NCI-H510A (cell line): ENCODE measurements around the gene L3MBTL4.
"Not testable (repeated sequence)": the region's sequence is repeated elsewhere in the genome, so short reads cannot be mapped to it uniquely, and the experiment has no call there.

ENCODE experiments used
- DNase-seq: peaks from one replicate; lab custom pipeline; 2025; lab: John Stamatoyannopoulos, UW

Gene L3MBTL4

GRCh38 chr18:6106091-6106685, 308.5 kb downstream of the L3MBTL4 start:
- no peak for DNase-seq

DNA sequence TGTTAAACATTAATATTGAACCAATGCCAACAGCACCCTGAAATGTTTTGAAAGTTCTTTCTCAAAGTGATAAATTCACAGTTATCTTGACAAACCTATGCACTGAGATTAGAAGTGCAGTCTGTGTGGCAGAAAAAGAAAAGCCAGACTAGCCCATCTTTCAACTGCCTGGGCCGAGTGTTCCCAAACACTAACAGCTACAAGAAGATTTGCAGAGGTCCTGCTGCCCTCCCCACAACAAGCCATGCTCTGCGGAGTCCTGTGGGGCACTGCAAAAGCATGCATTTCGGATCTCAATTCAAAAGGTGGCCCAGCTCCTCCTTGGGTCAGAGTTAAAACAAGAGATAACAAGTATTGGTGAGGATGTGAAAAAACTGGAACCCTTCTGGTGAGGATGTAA, 311.0 kb downstream of the L3MBTL4 start:
- no peak for DNase-seq

DNA sequence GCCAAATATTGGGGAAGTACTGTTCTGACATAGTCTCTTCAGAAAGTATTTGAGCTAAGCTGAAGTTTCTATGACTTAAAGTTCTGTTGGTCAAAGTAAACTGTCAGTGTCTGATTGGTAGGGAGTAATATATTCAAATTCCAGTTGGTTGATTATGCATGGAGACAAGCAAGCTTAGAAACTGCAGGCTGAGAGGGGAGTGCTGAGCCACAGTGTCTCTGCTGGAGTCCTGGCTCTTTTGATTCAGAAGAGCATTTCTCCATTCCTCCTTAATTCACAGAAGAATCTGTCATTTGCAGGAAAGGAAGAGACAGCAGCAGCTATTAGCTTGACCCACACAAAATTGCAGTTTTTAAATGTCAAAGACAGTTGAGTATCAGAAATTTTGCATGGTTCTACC, 318.0 kb downstream of the L3MBTL4 start:
- DNase-seq, result no peak

DNA sequence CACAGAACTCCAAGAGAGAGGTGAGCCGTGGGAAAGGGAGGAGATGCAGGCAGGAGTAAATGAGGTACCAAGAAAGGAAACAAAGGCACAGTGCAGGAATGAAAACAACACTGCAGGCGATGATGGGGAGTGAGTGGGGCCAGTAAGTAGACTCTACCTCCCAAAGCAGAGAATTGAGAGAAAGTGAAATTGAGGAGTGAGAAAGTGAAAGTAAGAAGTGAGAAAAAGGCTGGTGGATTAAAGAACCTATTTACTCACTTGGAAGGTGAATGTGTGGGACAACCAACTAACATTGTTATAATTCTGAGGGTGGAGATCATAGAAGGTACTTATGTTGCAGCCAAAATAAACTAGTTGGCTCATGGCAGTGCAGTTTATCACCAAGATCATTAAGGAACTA, 326.3 kb downstream of the L3MBTL4 start:
- no peak for DNase-seq

- DNase-seq, result no peak
These were observed 328.0 kb downstream of the L3MBTL4 start for GRCh38 chr18:6086731-6087130.

- DNase-seq, result no peak
These were observed 335.3 kb downstream of the L3MBTL4 start for GRCh38 chr18:6079406-6079805.

DNA sequence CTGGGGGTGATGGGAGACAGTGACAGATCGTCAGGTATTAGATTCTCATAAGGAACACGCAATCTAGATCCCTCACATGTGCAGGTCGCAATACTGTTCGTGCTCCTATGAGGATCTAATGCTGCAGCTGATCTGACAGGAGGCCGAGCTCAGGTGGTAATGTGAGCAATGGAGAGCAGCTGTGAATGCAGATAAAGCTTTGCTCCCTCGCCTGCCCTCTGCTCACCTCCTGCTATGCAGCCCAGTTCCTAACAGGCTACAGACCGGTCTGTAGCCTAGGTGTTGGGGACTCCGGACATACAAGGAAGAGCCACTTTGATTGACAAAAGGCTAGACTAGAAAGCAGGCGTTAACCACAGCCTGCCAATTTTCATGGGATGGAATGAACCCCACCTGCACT, 335.8 kb downstream of the L3MBTL4 start:
- DNase-seq, result no peak

DNA sequence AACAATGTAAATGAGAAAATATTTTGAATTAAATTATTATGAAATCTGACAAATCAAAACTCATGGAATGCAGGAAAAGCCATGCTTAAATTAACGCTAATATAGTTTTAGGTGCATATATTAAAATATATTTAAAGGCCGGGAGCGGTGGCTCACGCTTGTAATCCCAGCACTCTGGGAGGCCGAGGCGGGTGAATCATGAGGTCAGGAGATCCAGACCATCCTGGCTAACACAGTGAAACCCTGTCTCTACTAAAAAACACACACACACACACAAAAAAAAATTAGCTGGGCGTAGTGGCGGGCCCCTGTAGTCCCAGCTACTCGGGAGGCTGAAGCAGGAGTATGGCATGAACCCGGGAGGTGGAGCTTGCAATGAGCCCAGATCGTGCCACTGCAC, 342.3 kb downstream of the L3MBTL4 start:
- DNase-seq, result not testable (repeated sequence)

DNA sequence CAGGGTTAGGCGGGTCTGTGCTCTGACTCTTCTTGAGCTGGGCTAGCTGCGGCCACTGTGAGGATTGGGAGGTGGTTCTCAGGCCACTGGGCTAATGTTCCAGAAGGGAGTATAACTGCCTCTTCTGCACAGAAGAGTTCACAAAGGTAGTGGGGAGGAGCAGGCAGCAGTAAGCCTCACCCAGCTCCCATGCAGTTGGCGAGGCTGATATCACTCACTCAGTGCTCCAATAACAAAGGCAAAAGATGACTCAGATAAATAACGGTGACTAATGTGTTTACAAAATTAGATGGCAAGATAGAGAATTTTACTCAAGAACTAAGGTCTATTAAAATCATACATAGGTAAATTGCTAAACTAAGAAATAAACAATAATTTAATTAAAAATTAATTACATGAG, 345.2 kb downstream of the L3MBTL4 start:
- no peak for DNase-seq

DNA sequence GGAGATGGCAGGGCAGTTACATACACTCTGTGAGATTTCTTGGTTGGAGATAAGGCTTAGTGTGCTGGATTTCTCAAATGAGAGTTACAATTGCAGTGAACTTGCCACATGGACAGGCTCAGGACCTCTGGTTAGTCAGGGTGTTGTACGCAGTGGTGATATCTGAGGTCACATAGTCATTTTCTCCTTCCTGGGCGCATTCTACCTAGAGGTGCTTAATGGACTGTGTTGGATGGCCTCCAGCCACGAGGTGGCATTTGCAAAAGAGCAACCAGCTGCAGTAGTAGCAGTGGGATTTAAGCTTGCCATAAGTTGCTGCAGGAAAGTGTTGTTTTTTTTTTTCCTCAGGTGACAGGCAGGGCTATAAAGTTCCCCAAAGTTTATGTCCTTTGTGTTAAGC, 345.6 kb downstream of the L3MBTL4 start:
- no peak for DNase-seq

DNA sequence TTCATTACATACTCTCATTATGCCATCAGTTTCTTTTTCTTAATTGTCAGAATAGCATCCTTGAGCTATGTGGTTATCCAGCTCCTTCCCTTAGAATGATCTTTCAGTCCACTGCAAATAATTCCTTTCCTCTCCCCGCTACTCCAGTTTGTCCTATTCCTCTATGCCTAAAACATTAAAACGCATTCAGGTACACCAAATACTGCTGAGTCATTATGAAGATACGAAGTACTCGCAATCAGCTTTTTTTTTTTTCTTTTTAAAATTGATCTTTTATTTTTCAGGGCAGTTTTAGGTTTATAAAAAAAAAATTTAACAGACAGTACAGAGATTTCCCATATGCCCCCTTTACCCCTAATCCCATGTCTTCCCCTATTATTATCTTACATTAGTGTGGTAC, 354.6 kb downstream of the L3MBTL4 start:
- no peak for DNase-seq

DNA sequence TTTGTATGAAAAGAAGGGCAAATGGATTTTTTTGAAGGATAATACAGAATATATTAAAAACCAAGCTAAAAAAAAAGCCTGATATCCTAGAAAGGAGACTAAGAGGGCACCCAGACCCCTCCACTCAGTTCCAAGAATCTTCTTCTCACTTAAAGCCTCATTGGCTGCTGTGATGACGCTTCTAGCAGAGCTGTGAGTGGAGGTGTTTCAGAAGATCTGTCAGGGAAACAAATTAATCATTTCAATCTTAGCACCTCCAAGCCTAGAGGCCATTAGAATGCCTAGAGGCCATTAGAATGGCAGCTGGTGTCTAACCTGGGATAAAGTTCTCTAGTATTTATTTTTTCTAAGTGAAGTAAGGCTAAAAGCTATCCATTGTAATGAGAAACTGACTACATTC, 355.2 kb downstream of the L3MBTL4 start:
- peak; percentile 34 for DNase-seq

DNA sequence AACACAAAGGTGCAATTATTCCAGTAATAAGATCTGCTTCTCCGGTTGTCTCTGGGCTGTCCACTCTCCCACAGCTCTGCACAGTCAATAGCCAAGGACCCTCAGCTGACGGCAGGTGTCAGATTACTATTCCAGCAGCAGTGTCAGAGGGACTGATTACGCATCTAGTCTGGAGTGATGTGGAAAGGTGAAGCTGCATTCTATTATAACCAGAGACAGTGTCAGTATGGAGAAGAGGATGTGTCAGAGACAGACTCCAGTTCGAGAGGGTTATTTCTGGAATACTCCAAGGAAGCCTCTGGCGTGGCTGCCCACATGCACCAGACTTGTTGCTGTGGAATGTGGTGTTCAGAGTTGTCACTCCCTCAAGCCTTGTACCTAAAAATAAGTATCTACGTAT, 355.8 kb downstream of the L3MBTL4 start:
- peak; percentile 94 for DNase-seq

DNA sequence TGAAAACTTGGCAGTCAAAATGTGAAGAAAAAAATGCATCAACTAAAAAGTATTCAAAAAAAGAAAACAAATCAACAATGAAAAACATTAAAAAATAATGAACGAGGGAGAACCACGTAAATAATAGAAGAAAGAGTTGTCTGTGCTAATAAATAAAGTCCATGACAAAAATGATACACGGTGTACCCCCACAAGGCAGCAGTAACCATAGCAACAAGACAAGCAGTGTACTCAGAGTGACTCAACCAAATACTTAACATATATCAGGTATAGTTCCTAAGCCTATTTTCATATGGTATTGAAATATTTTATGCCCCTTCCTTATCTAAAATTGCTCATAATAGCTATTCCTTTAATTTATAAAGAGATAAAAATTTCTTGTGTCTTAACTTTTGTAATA, 357.1 kb downstream of the L3MBTL4 start:
- DNase-seq, result no peak

- DNase-seq, result peak; percentile 49
These were observed 358.4 kb downstream of the L3MBTL4 start for GRCh38 chr18:6056171-6056910.

DNA sequence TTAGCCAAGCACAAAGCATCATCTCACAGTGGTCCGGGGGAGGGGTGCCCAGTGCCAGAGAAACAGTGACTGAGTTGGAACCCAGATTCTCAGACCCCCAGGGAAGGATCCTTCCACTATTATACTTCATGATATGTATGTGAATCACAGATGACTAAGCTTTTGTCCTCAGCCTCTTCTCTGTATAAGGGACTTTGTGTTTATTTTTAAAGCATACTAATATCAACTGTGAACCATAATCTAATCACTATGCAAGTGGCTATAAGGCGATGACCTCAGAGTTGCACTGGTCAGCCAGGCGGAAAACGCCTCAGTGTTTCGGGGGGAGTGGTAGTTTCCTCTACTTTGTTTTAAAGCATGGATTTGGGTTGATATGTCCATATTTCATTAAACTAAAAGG, 359.0 kb downstream of the L3MBTL4 start:
- no peak for DNase-seq

DNA sequence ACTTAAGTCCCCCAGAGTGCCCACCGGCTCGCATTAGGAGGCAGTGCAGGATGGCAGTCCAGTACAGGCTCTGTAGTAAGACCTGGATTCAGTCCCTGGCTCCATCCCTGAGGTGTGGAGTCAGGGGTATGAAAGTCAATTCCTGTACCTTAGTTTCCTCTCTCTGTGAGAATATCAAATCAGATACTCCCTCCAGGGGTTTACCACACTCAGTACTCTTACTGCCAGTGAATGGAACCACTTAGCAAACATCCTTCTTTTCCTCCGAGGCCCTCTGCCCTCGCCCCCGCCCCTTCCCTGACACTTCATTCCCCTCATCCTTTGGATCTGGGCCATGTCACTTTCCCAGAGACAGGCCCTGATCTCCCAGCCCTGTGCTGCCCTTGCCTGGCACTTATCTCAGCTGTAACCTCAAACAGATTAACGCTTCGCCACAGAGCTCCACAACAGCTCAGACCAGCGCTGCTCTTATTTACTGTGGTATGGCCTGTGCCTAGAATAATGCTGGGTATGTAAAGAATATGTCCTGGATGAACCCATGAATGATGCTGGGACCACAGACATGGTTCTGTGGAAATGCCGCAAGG, 360.4 kb downstream of the L3MBTL4 start:
- DNase-seq, result peak; percentile 90

- no peak for DNase-seq
These were observed 362.2 kb downstream of the L3MBTL4 start for GRCh38 chr18:6052449-6052913.

DNA sequence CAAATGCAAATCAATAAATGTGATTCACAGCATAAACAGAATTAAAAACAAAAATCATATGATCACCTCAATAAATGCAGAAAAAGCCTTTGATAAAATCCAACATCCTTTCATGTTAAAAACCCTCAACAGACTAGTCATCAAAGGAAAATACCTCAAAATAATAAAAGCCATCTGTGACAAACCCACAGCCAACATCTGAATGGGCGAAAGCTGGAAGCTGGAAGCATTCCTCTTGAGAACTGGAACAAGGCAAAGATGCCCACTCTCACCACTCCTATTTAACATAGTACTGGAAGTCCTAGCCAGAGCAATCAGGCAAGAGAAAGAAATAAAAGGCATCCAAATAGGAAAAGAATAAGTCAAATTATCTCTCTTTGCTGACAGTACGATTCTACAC, 367.1 kb downstream of the L3MBTL4 start:
- not testable (repeated sequence) for DNase-seq

DNA sequence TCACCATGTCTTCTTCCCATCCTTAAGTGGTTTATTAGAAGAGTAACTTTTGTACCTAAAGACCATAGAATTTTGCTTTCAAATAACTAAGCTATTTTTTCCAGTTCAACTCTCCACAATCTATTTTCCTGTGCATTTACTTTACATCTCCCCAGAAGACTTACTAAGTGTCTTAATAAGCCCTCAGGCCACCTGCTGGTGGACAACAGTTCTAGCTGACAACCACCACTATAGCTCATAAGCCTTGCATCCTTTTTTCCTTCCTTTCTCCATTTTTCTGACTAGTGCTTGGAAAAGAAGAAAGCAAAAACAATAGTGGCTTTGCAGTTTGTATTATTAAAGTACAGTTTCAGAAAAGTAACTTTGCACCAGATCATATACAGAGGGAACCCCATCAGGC, 369.9 kb downstream of the L3MBTL4 start:
- no peak for DNase-seq

DNA sequence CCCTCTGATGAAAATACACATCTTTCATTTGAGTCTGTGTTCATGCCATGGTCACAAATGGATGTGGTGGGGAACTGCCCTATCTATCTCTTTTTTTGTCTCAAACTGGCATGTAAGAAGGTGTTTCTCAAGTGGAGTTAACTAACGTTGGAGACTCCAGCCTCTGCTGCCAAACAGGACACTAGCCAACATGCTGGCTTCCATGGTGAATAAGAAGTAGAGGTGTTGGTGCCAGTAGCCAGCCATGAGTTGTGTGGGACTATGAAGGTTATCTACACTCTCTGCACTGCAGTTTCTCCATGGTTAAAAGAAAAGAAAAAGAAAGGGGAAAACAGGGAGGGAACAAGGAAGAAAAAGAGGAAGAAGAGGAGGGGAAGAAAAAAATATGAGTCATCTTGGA, 370.4 kb downstream of the L3MBTL4 start:
- no peak for DNase-seq

DNA sequence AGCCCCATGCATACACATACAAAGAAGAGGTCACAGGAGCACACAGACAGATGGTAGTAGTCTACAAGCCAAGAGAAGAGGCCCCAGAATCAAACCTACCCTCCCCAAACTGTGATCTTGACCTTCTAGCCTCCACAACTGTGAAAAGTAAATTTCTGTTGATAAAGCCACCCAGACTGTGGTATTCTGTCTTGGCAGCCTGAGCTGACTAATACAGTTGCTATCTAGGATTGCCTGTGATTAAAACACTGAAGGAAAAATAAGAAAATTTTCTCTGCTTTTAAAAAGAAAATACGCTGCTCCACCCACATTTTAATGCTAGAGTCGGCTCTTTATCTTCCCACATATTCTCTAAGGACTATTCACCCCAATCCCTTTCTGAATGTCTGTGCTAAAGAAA, 375.7 kb downstream of the L3MBTL4 start:
- DNase-seq, result no peak

DNA sequence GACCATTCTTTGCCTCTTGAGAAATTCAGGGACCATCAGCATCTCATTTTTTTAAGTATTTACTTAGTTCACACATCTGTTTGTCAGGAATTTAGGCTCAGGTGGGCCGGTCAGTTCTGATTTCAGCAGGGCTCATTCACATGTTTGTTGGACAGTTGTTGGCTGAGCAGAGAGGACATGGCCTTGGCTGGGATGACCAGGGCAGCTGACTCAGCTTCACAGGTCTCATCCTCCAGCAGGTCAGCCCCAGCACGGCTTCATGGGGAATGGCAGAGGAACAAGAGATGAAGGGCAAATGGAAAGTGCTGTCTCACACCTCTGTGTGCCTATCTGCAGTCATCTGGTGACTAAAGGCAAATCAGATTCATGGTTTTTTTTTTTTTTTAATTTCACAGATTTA, 383.3 kb downstream of the L3MBTL4 start:
- no peak for DNase-seq

DNA sequence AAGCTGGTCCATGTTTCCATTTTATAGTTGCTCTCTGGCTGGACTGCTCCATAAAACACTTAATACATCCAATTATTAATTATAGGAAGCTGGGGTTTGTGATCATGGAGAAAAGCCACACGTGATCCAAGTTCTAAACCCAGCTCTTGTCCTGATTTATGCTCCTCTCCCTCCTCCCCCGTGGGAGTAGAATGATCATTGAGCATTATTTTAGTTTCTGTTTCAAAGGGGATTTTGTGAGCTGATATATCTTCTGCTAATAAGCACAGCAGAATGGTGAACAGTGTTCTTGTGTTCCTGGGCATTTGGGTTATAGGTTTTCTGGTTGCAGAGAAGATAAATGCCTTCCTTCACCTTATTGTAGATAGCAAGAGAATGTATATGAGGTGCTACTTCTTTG, 383.7 kb downstream of the L3MBTL4 start:
- no peak for DNase-seq
